ENCODE results near the gene AJM1.

GRCh38 chr9:136867917-136868316, 25.6 kb downstream of the AJM1 start:
- TF ChIP-seq, protein P1, sequence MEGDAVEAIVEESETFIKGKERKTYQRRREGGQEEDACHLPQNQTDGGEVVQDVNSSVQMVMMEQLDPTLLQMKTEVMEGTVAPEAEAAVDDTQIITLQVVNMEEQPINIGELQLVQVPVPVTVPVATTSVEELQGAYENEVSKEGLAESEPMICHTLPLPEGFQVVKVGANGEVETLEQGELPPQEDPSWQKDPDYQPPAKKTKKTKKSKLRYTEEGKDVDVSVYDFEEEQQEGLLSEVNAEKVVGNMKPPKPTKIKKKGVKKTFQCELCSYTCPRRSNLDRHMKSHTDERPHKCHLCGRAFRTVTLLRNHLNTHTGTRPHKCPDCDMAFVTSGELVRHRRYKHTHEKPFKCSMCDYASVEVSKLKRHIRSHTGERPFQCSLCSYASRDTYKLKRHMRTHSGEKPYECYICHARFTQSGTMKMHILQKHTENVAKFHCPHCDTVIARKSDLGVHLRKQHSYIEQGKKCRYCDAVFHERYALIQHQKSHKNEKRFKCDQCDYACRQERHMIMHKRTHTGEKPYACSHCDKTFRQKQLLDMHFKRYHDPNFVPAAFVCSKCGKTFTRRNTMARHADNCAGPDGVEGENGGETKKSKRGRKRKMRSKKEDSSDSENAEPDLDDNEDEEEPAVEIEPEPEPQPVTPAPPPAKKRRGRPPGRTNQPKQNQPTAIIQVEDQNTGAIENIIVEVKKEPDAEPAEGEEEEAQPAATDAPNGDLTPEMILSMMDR (IDR thresholded peaks at IDR 0.05; ENCODE audit: low read depth, low read length, poor library complexity, severe bottlenecking): no peak
- TF ChIP-seq EZH2phosphoT487 (IDR thresholded peaks at IDR 0.05; ENCODE audit: borderline replicate concordance, low read length): no peak
